NCI-H1930 (cell line): ENCODE results near the gene CAMKK1.

Experiments used
- DNase-seq, 2 experiments: peaks; one replicate each; lab custom pipeline; 2025; lab: John Stamatoyannopoulos, UW

Gene CAMKK1

DNA sequence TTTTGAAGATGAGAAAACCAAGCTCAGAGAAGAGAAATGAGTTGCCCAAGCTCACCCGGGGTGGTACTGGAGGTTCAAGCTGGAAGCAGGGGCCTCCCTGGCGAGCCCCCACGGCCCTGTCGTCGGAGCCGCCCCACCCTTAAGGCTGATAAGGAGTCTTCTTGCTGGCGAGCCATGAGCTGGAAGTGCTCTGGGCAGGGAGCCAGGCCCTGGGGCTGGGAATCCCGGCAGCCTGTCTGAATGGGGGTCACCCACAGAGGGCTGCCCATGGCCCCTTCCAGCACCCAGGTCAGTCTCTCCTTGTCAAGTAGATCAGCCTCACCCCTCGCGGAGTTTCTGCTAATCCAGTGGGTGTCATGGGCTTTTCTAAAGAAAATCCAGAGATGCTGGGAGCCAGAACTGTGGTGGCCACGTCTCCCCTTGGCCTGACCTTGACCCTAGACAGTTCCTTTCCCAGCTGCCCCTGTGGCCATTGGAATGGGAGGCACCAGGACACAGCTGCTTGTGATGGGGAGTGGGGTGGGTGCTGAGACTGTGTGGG lies 24.6 kb upstream of the CAMKK1 start:
- no peak for DNase-seq

DNA sequence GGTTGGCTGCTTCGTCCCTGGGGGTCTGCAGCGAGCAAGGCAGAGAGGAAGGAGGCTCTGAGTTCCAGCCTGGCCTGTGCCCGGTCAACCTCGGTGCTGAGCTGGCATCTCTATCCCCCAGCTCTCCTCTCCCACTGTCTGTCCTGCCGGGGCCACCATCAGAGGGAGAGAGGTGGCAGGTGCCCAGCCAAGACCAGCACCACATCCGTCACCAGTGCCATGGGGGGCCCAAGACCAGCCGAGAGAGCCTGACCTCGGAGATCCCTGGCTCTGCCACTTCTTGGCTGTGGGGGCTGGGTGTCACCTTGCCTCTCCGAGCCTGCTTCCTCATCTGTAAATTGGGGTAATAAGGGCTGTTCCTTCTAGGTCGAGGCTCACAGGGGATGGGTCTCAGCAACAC lies 24.0 kb upstream of the CAMKK1 start:
- no peak for DNase-seq

DNA sequence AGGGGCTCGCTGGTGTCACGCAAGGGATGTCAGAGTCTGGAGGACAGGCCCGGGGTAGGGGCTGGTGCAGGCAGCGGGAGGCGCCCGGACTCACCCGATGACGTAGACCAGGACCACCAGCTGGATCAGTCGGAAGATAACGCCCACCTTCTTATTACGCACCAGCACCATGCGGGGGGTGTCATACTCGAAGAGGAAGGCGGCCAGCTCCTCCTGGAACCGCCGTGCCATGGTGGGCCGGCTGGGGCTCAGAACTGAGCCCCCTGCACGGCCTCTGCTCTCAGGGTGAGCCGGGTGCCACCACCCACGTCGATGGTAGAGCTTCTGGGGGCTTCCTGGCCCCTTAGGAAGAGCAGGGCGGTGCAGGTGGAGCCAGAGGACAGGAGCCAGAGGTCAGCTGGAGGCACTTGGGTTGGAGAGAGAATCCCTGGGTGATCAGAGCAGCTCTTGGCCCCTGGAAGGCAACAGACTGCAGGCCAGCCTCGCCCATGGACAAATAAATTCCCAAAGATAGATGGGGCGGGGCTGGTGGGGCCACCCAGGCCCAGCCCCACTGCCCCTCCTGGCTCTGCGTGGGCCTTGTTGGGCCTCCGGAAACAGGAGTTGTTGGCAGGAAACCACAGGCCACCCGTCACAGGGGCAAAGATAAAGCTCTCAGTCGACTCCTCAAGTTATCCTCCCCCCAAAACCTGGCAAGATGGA lies 23.3 kb upstream of the CAMKK1 start, which contains the start of gene P2RX1:
Gene P2RX1, minus strand, starts transcription at position 471 of the 702 bp plus-strand sequence. Its CDS starts 240 bp downstream, at position 231.
- DNase-seq: no peak

DNA sequence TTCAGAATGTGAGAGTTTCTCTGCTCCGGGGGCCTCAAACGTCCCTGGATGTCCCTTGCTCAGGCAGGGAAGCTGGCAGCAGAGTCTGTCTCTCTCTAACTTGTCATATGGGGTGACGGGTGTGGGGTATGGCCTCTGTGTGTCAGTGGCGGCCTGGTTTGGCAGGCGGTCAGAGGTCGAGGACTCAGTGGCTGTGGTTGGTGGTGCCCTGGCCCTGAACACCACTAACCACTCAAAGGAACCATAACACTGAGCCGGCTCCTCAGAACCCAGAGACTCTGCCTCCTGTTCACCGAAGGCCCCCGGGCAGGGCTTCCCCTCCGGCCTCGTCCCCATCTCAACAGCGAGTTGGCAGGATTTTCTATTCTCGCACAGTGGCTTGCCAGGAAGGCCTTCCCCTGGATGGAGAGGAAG lies 22.7 kb upstream of the CAMKK1 start:
- DNase-seq: no peak

DNA sequence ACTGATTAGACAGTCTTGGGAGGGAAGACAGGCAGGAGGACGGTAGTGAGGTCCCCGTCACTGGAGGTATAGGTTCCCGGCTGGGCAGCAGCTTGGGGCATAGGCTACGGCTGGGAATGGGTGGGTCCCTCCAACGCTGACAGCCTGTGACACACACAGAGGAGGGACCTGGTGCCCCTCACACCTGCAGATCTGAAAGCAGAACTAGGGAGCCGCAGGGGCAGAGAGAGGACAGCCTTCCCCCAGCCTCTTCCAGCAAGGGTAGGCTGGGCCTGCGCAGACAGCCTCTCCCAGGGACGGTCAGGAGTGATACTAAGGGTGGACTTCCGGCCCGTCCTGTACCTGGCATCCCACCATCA lies 21.4 kb upstream of the CAMKK1 start:
- DNase-seq: no peak

DNA sequence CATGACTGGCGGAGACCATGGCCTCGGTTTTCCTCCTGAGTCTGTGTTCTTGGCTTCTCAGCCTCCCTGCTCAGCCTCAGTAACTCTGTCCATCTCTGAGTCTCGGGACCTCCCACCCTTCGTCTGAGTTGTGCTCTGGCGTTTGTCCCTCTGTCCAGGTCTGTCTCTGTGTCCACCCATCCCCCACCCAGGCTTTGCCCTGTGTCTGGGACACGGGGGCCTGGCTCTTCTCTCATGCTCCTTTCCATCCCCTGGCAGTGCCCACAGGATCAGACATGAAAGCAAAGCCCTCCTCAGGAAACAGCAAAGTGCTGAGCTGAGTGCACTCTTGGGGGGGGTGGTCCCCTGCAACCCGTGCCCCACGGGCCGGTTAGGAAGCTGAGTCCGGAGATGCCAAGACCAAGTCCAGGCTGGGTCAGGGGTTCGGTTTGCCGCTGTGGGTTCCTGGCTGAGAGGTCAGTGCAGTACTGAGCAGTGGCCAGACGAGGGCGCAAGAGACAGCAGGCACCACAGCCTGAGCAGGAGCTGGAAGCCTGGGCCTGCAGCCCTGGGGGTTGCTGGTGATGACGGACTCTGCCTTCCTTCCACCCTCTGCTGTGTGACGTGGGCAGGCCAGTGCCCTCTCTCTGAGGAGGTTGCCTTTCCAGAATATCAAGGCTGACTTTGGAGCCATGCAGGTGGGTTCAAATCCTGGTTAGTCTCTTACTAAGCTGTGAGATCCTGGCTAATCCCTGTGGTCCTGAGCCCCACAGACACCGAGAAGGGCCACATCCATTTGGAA lies 20.9 kb upstream of the CAMKK1 start:
- peak in 1 of 2 experiments; percentile 39 for DNase-seq

DNA sequence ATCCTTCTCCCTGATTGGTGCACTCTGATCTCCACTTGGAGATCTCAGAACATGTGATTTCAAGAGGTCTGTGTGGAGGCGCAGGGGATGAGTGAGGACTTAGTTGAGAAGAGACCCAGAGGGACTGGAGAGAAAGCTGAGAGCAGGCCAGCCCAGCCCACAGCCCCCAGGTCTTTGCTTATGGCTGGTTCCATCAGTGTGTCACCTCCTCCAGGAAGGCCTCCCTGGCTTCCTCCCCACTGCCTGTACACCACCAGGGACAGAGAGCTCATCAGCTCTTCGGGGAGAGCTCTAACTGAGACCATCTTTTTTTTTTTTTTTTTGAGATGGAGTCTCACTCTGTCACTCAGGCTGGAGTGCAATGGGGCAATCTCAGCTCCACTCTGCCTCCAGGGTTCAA lies 20.0 kb upstream of the CAMKK1 start:
- no peak for DNase-seq

DNA sequence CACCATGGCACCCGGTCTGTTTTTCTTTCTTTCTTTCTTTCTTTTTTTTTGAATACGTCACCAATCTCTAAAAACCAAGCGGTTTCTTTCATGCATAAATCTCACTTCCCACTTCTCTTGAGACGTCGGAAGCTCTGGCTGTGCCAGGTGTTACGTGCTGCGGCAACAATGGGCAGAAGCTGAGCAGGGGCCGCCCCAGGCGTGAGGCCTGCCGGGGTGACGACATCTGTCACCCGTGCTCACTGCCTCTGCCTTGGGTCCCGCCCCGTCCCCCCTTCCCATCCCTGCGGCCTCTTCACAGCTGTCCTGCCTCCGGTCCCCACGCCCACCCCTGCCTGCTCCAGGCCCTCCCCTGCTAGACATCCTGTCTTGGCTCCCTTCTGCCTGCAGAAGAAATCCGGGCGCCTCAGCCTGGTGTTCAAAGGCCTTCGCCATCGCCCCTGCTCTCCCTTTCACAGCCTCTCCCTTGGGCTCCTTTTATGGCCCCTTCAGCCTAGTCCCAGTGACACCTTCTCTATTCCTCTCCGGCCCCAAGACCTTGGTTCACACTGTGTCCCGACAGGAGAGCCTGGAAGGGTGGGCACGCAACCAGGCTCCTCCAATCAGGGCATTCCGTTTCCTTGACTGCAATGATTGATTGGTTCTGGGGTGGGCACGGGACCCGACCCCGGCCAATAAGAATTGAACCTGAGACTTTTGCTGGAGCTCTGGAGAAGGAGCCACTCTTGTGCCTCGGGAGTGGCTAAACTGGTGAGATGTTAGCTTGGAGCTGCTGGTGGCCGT lies 18.6 kb upstream of the CAMKK1 start:
- DNase-seq: no peak

DNA sequence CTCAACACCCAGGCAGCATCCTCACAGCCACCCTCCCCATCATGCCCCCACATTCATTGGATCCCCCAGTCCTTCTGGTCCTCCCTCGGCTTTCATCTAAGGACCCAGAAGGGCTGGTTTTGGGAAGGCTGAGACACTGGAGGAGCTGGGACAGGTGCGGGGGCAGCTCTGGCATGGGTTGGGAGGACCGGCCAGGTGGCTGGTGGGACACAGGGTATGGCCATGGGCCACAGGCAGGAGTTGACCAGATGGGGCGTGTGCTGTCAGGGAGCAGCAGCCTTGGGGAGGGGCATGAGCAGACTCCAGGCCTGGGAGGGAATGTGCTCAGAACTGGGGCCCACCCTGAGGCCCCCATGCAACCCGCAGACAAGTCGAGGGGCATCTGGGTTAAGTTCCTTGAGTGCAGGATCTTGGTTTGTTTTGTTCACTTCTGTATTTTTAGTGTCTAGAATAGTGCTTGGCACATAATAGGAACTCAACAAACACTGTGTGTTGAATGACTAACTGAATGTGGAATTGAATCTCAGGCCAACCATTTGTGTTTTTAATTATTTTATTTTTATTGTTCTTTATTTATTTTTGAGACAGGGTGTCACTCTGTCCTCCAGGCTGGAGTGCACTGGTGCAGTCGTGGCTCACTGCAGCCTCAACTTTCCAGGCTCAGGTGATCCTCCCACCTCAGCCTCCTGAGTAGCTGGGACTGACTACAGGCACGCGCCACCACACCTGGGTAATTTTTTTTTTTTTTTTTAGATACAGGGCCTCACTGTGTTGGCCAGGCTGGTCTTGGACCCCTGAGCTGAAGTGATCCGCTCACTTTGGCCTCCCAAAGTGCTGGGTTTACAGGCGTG lies 17.8 kb upstream of the CAMKK1 start:
- DNase-seq: no peak

DNA sequence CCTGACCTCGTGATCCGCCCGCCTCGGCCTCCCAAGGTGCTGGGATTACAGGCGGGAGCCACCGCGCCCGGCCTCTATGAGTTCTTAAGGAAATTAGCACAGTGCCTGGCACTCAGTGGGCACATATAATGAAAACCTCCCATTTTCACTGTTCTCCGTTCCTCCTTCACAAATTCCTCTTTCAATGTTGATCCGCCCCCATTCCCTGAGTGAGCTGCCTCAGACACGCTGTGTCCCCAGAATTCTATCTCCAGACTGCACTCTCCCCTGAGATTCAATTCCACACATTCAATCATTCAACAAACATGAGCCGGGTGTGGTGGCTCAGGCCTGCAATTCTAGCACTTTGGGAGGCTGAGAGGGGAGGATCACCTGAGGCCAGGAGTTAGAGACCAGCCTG lies 16.4 kb upstream of the CAMKK1 start:
- no peak for DNase-seq

DNA sequence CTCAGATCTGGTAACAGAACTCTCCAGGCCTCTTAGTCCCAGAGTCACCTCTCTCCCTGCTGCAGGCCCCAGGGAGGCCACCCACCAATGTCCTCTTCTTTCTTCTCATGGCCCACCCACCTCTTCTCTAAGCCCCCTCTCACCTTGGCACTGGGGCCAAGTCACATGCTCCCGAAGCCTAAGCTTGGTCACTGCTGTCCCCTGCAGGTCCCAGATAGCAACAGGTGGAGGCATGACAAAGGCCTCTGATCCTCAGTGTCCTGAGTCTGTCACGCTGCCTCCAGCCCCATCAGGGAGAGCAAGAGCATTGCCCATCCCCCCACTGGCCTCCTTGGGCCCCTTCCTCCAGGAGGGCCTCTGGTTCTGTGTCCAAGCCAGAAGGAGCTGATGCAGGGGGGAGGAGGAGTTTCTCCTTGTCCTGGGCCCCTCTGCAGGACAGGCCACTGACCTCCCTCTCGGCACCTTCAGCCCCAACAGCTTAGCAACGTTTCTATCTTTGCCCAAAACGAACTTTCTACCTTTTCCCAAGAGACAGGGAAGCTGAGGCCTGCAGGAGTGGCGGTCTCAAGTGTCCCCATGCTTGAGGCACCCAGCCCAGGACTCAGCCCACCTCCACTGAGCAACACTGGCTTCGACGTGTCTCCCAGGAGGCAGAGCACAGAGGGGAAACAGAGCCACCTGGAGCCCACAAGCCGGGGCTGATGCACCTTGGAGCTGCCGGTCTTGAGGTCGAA lies 14.8 kb upstream of the CAMKK1 start:
- DNase-seq: no peak

DNA sequence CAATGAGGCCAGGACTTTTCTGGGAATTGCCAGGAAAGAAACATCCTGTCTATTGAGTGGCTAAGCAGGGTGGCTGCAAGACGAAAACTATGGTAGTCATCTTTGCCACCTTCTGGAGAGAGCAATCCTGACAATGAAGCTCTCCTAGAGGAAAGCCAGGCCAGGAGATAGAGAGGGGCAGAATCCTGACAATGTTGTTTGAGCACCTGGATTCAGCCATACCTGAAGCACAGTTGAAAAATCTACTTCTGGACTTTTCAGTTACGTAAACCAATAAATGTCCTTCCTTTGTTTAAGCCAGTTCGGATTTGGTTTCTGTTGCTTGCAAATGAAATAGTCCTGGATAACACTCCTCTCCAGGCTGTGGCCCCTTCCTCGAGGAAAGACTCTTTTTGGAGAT lies 14.0 kb upstream of the CAMKK1 start:
- DNase-seq: no peak

DNA sequence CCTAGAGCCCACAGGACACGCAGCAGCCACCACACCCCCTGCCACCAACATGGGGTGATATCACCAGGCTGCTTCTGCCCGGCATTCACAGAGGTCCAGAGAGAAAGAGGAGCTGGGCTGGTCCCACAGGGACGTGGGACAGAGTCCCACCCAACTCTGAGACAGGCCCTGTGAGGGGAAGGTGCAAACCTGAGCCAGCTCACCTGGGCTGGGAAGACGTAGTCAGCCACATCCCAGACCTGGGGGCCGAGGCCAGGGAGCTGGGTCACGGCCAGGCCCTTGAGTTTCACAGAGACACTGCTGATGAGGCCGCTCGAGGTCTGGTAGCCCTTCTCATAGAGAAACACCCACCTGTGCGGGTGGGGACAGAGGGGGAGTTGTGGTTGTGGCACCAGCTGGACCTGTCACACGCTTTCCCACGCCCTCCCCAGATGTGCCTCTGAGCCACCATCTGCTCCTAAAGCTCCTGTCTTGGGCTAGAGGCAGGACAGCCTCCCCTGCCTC lies 12.2 kb upstream of the CAMKK1 start:
- no peak for DNase-seq

DNA sequence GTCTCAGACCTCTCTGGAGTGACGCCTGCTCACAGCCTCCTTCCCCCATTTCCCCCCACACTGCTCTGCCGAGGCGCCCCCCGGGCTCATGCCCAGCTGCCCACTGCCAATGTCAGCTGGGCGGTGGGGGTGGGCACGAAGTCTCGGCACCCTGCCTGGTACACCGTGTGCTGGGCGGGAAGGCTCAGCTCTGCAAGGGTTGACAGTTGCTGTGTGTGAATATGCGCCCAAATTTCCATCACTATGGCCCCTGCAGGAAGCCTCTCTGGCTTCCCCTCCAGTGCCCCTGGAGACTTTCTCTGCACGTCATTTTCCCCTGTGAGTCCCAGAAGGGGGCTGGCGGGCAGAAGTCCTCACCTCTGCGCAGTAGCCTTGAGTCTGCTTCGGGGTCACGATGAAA lies 11.6 kb upstream of the CAMKK1 start:
- DNase-seq: no peak

DNA sequence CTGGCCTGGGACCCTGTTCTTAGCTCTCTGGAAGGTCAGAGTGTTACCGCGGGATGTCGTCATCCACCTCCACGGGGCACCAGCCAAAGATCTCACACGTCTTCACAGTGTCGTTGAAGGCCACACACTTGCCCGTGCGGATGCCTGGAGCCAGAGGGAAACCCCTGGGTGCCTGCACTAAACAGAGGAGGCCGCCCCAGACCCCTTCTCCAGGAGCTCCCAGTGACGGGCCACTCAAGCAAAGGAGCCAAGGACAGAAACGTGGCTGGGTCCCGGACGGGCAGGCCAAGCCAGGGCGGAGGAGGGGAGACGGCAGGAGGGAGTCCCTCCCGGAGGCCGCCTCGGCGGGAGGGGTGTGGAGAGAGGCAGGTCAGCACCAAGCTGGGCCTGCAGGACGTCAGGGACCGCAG lies 11.0 kb upstream of the CAMKK1 start:
- DNase-seq: no peak

DNA sequence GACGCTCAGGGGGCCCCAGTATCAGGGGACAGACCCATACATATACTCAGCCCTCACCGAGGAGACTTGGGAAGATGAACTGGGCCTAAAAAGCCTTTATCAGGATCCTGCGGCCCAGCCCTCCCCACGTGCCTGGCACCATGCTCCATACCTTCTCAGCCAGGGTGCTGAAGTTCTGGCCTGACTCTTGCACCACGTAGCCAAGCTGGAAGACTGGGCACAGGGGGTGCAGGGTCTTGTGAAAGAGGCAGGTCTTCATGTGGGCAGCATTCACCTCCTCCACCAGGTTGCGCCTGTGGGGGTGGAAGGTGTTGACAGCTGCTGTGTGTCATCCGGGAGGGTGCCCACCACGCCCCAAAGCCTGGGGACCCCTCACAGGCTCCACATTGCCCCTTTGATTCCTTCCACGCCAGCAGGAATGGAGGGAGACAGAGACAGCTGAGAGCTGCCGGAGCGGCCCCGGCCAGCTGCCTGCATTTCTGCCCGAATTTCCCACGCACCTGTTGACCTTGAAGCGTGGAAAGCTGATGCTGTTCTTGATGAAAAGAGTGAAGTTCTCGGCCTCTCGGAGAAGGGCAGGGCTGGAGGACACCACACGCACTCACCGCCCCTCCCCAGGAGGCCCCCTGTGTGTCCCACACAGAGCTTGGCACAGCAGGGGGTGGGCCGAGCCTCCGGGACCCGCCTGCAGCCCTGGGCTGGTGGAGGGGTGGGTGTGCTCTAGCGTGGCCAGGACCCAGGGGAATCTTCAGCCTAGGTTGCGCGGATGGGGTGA lies 10.4 kb upstream of the CAMKK1 start:
- DNase-seq: no peak

DNA sequence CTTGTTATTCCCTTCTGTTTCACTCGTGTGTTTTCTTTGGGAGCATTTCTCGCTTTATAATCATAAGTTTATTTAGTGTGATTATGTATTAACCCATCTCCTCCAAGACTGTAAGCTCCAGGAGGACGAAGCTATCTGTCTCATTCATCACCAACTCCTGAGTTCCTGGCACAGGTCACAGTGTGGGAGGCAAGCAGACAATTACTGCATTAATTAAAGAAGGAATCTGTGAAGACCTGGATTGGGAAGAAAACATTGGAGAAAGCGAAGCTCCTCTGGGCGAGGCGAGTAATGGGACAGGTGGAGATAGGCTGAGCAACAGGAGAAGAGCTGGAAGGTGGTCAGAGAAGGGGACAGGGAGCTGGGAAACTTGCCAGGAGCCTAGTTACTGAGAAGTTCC lies 7.8 kb upstream of the CAMKK1 start:
- DNase-seq: no peak

DNA sequence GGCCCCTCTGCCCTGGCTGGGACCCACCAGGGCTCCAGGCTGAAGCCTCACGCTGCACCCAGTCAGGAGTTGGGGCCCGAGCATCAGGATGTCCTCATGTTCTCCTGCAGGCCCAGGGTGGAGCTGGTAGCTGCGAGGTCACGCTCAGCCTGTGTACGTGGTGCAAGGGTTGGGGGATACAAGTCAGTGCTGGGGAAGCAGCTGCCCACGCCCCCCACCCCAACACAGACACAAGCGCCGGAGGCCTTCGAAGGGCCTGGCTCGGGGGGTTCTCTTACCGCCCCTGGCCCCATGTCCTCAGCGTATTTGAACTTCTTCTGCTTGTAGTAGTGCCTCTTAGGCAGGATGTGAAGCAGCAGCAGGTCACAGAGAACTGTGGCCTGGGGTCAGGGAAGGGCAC lies 4.9 kb upstream of the CAMKK1 start:
- no peak for DNase-seq

DNA sequence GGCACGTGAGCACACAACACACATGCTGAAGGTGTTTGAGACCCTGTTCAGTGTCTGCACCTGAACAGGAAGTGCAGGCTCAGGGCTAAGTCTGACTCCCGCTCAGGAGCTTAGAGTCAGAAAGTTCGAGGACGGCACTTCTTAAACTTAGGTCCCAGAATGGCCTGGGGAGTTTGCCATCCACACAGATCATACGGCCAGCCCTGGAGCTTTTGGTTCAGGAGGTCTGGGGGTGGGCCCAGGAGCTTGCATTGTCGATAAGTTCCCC lies 4.0 kb upstream of the CAMKK1 start:
- DNase-seq: no peak
